Upper lobe of right lung (tissue), 1 donor: ENCODE measurements around the gene ARHGEF28. TPM values are rescaled to one million over a fixed set of nuclear protein-coding genes. Genes with fewer than 3 reads are reported as not detected.

Experiments
- ATAC-seq: fragments of 200-7000 bp; cut with Tn5 transposase; one replicate; pipeline ENCODE4 v1.9.1; 2020; ENCODE audit warnings: mild to moderate bottlenecking, moderate library complexity
- DNase-seq: peaks from one replicate; pipeline ENCODE4 v3.0.0-alpha.2; 2020
- H3K27ac ChIP-seq: fragments of 200-600 bp; one replicate; pipeline ENCODE4 v1.8.0; 2022
- H3K27me3 ChIP-seq: fragments of 200-600 bp; one replicate; pipeline ENCODE4 v1.8.0; 2022; ENCODE audit warnings: mild to moderate bottlenecking
- H3K36me3 ChIP-seq: fragments of 200-600 bp; one replicate; pipeline ENCODE4 v1.8.0; 2022
- H3K4me1 ChIP-seq: fragments of 200-600 bp; one replicate; pipeline ENCODE4 v1.8.0; 2022
- H3K4me3 ChIP-seq: fragments of 200-600 bp; one replicate; pipeline ENCODE4 v1.8.0; 2022; ENCODE audit warnings: mild to moderate bottlenecking
- H3K9me3 ChIP-seq: fragments of 200-600 bp; one replicate; pipeline ENCODE4 v1.8.0; 2022
- intact Hi-C: fragments of 100-400 bp; cut with DNase I; formaldehyde crosslinking; loops from one replicate; pipeline ENCODE4 v1.11.0; 2022
- total RNA-seq: library from RNA; stranded (reverse); fragmentation: NEBNext Ultra II Directional; extraction: Animal tissue kit (Norgen Biotek cat#: 25700); gene quantifications from one replicate; pipeline ENCODE4 v1.2.1, GENCODE V29; 2021
- TF ChIP-seq, protein P1 (sequence below): fragments of 200-600 bp; IDR thresholded peaks from one replicate; pipeline ENCODE4 v1.8.0; 2022; ENCODE audit warnings: antibody characterized with exemption
- donor health status: DM: no; HTN: yes; CAD: no; lungs with severe emphysema.

ARHGEF28 gene
- total RNA-seq, 1 donor from 2014 or later = 22.3 TPM

- Histone ChIP-seq H3K9me3 (peaks cover 7% of the 10 kb centered on the region), H3K4me1 (no peaks in the 10 kb centered on the region), H3K4me3 (no peak overlapping the region), H3K27ac (no peak overlapping the region), H3K36me3 (peaks cover 4% of the 10 kb centered on the region), H3K27me3 (no peaks in the 10 kb centered on the region)
- ATAC-seq (no peak), DNase-seq (no peak)
- TF ChIP-seq, protein P1, sequence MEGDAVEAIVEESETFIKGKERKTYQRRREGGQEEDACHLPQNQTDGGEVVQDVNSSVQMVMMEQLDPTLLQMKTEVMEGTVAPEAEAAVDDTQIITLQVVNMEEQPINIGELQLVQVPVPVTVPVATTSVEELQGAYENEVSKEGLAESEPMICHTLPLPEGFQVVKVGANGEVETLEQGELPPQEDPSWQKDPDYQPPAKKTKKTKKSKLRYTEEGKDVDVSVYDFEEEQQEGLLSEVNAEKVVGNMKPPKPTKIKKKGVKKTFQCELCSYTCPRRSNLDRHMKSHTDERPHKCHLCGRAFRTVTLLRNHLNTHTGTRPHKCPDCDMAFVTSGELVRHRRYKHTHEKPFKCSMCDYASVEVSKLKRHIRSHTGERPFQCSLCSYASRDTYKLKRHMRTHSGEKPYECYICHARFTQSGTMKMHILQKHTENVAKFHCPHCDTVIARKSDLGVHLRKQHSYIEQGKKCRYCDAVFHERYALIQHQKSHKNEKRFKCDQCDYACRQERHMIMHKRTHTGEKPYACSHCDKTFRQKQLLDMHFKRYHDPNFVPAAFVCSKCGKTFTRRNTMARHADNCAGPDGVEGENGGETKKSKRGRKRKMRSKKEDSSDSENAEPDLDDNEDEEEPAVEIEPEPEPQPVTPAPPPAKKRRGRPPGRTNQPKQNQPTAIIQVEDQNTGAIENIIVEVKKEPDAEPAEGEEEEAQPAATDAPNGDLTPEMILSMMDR = no peak
- intact Hi-C loops = no loop called here
Observed at GRCh38 chr5:73834693-73835092, 208.7 kb downstream of the ARHGEF28 start.

GRCh38 chr5:73835726-73836125, 209.7 kb downstream of the ARHGEF28 start:
- no peak for DNase-seq
- Histone ChIP-seq H3K9me3 (peaks cover 7% of the 10 kb centered on the region), H3K4me1 (no peaks in the 10 kb centered on the region), H3K4me3 (no peak overlapping the region), H3K36me3 (peaks cover 4% of the 10 kb centered on the region), H3K27ac (no peak overlapping the region), H3K27me3 (no peaks in the 10 kb centered on the region)
- ATAC-seq = no peak
- intact Hi-C loops = no loop called here
- TF ChIP-seq, protein P1 = no peak

GRCh38 chr5:73836607-73837006, 210.6 kb downstream of the ARHGEF28 start:
- intact Hi-C loops = no loop called here
- DNase-seq (no peak), ATAC-seq (no peak)

GRCh38 chr5:73838901-73839300, 212.9 kb downstream of the ARHGEF28 start:
- no peak for ATAC-seq
- H3K9me3 ChIP-seq = peaks cover 7% of the 10 kb centered on the region
- TF ChIP-seq, protein P1 = no peak
- no peak overlapping the region for H3K4me3 ChIP-seq
- H3K27ac ChIP-seq = no peak overlapping the region
- no peaks in the 10 kb centered on the region for H3K36me3 ChIP-seq
- intact Hi-C loops = no loop called here
- no peak for DNase-seq
- H3K27me3 ChIP-seq = no peaks in the 10 kb centered on the region
- H3K4me1 ChIP-seq = no peaks in the 10 kb centered on the region

More at GRCh38 chr5:73836607-73837006, 210.6 kb downstream of the ARHGEF28 start:
- Histone ChIP-seq H3K4me1 (no peaks in the 10 kb centered on the region), H3K27me3 (no peaks in the 10 kb centered on the region), H3K27ac (no peak overlapping the region), H3K4me3 (no peak overlapping the region), H3K9me3 (peaks cover 7% of the 10 kb centered on the region), H3K36me3 (peaks cover 4% of the 10 kb centered on the region)
- TF ChIP-seq, protein P1 = no peak

DNA sequence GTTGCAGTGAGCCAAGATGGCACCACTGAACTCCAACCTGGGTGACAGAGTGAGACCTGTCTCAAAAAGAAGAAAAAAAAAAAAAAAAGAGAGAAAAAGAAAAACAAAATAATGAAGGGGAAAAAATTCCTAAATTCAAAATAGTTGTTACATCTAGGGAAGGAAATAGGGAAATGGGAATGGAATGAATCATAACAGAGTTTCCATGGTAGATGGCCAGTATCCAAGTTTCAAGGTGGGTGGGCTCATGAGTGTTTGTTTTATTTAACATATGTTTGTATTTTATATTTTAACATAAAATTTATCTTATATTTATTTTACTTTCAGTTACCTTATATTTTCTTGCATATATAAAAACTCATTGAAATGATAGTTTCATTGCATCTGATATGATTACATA, 215.6 kb downstream of the ARHGEF28 start:
- DNase-seq (no peak), ATAC-seq (no peak)
- intact Hi-C loops = no loop called here
- Histone ChIP-seq H3K9me3 (peaks cover 7% of the 10 kb centered on the region), H3K36me3 (no peaks in the 10 kb centered on the region), H3K27me3 (no peaks in the 10 kb centered on the region), H3K4me3 (no peak overlapping the region), H3K27ac (no peak overlapping the region), H3K4me1 (no peaks in the 10 kb centered on the region)
- TF ChIP-seq, protein P1 = no peak

DNA sequence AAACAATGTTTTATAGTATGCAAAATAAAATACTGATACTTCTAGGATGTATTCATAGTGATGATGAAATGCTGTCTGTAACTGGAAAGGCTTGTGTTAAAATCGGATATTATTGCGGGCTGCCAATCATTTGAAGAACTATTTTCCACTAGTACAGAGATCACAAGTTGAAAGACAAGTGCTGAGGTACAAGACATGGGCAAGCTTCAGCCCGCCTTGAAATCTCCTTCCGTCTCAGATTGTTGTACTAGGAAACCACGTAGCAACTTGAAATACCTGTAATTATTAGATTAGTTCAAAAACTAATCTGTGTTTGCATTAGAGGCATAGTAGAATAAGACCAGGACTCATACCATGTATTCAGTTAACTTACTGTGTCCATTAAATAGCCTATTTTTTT, 218.2 kb downstream of the ARHGEF28 start:
- Histone ChIP-seq H3K9me3 (no peaks in the 10 kb centered on the region), H3K27me3 (no peaks in the 10 kb centered on the region), H3K4me3 (no peak overlapping the region), H3K36me3 (no peaks in the 10 kb centered on the region), H3K27ac (no peak overlapping the region), H3K4me1 (no peaks in the 10 kb centered on the region)
- intact Hi-C loops = no loop called here
- ATAC-seq (no peak), DNase-seq (no peak)
- TF ChIP-seq, protein P1 = no peak
